NCI-H1436 treated with DMSO at 0.1 percent for 48 hours (cell line): ENCODE measurements around the gene GJA8.
"Not testable (repeated sequence)": the region's sequence is repeated elsewhere in the genome, so short reads cannot be mapped to it uniquely, and the experiment has no call there.

Source experiments
- DNase-seq: peaks from one replicate; lab custom pipeline; 2025; lab: John Stamatoyannopoulos, UW

Gene GJA8

DNA sequence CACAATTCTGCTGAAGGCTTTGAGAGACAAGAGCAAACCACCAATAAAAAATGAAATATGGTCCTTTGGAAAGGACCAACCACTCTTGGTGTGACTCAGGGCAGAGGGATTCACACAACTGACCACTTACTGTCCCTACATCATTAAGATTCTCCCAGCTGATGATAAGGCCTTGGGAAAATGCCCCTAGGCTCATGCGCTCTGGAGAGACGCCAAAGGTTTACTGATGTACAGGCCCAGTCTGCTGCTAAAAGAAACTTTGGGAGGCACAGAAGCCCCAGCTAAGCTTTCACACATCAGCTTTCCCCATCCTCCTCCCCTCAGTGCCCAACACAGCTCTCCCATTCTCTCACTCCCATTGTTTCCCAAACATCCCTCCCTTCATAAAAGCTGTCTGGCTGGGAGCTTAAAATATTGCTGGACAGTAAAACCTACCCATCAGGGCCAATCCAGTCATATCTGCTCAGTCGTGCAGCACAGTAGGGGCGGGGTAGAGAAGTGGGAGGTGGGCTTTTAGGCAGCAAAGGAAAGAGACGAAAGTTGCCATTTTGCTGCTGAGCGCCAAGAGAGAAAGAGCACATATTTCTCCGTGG, at the start of gene GJA8:
GJA8 (plus strand) TSS at position 543 of the 593 bp plus-strand sequence. CDS start 5,161 bp downstream, outside the sequence.
- no peak for DNase-seq

DNA sequence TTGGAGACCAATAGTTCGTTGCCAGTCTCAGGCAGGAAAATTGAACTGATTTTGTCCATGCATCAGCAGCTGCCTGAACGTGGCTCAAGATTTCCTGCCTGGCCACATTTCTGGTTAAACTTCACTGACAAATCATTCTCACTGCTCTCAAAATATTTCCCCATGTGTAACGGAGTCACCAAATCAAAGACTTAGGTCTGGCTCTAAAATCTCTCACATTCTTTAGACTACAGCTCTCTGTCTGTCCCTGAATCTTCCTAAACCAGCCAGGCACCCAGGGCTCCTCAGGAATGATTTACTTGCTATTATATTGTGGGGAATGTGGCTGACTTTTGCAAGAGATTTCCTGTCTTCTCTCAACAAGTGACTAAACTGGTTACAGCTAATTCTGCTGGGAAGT, 49.2 kb upstream of the GJA8 start:
- no peak for DNase-seq

DNA sequence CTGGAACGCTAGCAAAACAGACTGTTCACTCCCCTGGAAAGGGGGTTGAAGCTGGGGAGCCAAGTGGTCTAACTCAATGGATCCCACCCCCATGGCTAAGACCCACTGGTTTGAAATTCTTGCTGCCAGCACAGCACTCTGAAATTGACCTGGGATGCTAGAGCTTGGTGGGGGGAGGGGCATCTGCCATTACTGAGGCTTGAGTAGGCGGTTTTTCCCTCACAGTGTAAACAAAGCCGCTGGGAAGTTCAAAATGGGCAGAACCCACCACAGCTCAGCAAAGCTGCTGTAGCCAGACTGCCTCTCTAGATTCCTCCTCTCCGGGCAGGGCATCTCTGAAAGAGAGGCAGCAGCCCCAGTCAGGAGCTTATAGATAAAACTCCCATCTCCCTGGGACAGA, 47.6 kb upstream of the GJA8 start:
- DNase-seq, result not testable (repeated sequence)

DNA sequence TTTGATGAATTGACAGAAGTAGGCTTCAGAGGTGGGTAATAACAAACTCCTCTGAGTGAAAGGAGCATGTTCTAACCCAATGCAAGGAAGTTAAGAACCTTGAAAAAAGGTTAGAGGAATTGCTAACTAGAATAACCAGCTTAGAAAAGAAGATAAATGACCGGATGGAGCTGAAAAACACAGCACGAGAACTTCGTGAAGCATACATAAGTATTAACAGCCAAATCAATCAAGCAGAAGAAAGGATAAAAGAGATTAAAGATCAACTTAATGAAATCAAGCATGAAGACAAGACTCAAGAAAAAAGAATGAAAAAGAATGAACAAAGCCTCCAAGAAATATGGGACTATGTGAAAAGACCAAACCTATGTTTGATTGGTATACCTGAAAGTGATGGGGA, 46.6 kb upstream of the GJA8 start:
- DNase-seq, result not testable (repeated sequence)

DNA sequence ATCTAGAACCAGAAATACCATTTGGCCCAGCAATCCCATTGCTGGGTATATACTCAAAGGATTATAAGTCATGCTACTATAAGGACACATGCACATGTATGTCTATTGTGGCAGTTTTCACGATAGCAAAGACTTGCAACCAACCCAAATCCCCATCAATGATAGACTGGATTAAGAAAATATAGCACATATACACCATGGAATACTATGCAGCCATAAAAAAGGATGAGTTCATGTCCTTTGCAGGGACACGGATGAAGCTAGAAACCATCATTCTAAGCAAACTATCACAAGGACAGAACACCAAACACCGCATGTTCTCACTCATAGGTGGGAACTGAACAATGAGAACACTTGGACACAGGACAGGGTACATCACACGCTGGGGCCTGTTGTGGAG, 35.4 kb upstream of the GJA8 start:
- DNase-seq, result not testable (repeated sequence)

DNA sequence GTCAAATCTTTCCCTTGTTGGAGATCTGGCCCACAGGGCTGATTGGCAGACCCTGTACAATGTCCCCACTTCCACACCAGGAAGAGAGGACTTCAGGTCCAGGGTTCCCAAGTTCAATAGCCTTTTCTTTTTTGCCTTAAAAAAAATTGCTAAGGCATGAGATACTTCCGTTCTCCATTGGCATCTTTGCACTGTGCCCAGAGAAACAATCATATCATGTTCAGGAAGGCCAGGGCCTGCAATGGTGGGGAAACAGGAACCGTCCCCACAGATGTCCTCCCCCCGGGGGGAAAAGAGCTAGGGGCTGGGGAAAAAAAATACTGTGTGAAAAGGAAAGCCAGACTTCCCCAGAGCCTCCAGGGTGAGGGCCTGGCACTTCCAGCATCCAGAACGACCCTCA, 24.6 kb upstream of the GJA8 start:
- no peak for DNase-seq

DNA sequence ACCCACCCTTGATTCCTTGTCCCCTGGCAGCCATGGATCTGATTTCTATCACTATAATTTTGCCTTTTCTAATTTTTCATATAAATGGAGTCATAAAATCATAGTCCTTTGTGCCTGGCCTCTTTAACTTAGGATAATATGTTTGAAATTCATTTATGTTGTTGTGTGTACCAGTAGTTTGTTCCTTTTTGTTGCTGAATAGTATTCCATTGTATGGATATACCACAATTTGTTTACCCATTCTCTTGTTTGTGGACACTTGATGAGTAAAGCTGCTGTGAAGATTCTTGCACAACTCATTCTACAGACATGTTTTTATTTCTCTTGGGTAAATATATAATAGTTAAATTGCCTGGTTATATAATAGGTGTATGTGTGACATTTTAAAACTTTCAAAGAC, 22.7 kb upstream of the GJA8 start:
- DNase-seq, result no peak

DNA sequence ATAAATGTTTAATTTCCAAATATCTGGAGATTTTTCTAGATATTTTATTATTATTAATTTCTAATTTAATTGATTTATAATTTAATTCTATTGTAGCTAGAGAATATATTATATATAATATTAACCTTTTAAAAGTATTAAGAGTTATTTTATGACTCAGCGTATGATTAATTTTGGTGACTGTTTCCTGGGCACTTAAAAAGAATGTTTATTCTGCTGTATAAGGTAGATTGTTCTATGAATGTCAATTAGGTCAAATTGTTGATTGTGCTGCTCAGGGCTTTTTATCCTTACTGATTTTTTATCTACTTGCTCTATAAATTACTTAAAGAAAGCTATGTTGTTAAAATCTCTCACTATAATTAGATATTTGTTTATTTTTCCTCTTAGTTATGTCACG, 20.1 kb upstream of the GJA8 start:
- DNase-seq, result no peak

DNA sequence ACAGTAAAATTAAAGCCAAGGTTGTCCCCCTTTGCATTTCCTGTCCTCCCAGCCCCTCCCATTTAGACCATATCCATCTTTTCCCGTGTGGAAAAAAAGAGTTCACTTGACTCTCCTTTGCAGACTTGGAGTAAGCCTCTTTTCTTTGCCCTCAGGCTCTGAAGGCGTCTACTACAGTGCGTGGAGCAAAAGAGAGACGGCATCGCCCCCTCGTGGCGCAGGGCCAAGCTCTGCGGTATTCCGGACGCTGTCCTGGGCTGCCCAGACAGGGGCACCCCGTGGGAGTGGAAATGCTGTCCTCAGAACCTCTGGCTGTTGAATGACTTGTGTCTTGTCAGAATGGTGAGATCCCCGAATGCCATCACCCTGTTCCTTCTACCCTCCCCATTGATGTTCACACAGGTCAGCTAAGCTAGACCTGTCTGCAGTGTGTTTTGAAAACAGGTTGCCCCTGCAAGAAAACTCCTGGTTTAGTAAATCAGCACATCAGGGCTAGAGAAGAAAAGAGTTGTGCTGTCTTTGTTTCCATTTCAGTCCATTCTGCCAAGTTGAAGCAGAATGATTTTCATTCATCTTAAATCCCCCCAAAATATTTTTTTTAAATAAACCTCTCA, 12.3 kb upstream of the GJA8 start:
- DNase-seq, result no peak

DNA sequence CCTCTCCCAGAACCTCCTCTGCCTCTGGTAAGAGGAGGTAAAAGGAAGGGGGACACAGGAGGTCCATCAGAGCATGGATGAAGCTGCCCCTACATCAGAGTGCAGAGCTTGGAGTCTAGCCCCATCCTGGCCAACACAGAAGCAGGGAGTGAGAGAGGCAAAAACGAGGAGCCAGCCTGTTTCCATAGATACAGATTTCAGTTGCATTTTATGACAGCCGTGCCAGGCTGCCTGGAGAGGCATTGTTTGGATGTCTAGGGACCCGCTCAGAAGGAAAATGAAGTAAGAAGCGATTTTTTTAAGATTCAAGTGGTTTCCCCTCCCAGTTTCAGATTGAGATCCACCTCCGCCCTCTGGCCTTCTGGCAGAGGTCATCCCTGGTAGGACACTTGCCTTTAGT, 11.5 kb upstream of the GJA8 start:
- DNase-seq, result no peak

DNA sequence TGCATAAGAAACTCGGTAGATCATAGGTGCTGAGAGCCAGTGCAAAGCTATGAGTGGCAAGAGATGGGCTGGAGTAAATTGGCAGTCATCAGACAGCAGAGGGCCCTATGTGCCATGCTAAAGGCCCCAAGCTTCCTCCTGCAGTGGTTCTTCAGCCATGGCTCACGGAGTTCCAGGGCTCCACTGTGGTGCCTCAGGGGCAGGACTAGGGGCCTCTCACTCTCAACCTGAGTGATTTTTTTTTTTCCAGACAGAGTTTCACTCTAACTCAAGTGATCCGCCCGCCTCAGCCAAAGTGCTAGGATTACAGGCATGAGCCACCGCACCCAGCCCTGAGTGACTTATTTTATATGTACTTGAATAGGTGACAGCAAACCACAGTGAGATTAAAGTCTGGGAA, 10.4 kb upstream of the GJA8 start:
- no peak for DNase-seq

DNA sequence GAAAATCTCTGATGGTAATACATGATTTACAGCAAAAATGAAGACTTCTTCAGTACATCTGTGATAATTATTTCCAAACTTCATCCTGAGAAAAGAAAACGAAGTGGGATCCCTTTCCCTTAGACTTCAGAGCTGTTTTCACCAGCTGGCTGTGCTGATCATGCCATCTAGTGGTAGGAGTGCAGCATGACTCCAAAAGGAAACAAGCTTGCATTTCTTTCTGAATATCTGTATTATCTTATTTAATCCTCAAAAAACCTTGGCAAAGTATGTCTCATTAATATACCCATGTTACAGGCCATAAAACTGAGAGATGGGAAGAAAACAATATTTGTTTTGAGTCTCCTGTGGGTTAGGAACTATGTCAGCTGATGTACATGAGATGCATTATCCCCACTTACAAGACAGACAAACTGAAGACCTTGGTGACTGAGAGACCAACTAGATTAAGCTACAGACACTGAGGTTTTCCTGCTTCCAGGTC, 9.8 kb upstream of the GJA8 start:
- no peak for DNase-seq

DNA sequence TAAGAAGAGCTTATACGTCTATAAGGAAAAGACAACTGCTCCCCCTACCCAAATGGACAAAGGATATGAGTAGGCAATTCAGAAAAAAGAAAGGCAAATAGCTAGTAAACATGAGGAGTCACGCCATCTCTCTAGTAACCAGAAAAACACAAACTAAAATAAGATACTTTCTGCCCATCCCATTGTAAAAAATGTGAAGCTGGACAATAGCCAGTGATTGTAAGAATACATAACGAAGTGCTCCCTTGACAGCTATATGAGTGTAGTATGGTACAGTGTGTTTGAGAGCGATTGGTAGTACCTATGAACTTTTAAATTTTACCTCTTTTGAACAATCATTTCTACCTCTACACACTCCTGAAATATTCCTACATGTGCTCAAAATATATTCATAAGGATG, 7.5 kb upstream of the GJA8 start:
- no peak for DNase-seq

DNA sequence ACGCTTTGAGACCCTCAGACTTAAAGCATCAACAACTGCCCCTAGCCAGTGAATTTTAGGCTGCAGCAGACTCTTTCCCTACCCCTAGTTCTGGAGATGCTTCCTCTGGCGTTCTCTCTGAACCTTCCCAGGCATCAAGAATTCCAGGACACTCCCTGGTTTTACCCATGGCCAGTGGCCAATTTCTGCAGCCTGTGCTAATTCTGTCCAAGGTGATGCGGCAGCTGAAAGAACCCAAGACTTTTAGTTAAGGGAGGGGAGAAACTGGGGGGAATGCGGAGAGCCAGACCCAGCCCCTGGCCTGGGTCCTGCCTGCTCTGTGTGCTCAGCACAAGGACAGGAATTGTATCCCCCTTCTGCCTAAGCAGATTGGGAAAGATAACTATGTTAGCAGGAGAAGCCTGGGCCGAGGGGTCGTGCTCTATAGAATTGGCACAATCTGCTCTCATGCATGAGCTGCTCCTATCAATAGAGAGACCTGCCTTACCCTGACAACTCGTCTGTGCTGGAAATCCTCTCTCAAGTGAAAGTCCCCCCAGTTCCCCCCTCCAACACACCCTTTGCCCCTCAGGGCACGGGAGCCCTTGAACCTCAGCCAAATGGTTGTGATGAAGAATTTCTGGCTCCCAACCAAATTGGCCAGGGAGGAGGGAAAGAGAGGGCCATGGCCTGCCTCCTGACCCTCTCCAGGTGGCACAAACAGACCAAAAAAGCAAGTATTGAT, 5.4 kb upstream of the GJA8 start:
- DNase-seq, result no peak

DNA sequence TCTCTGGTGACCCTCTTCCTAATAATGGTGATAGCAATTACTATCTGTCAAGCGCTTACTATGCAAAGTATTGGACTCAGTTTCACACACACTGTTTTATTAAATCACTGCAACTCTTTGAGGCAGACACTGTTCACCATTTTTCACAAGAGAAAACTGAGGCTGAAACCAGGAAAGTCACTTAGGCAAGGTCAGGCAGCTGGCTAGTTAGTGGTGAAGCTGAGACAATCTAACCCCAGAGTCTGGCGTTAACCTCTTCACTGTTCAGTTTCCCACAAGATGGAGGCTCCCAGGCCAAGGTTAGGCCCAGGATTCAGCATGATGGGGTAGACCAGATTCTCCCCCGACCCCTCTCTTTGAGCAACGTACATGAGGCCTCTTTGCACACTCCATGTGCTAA, 4.8 kb upstream of the GJA8 start:
- DNase-seq, result no peak

DNA sequence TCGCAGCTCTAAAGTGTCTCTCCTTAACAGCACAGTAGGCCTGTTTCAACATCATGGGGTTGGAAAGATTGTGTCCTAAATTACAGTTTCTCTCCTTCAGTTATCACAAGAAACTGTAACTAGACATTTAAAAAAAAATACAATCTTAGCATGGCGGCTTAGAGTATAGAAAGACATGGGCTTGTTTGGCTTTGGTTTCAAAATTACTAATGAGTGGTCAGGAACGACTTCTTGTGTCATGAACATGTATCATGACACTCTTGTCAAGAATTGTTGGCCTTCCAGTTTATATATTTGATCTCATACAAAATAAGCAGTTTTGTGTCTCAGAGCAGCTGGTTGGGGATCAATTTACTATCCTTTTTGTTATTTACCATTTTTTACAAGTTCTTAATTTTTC, 2.1 kb downstream of the GJA8 start:
- no peak for DNase-seq

DNA sequence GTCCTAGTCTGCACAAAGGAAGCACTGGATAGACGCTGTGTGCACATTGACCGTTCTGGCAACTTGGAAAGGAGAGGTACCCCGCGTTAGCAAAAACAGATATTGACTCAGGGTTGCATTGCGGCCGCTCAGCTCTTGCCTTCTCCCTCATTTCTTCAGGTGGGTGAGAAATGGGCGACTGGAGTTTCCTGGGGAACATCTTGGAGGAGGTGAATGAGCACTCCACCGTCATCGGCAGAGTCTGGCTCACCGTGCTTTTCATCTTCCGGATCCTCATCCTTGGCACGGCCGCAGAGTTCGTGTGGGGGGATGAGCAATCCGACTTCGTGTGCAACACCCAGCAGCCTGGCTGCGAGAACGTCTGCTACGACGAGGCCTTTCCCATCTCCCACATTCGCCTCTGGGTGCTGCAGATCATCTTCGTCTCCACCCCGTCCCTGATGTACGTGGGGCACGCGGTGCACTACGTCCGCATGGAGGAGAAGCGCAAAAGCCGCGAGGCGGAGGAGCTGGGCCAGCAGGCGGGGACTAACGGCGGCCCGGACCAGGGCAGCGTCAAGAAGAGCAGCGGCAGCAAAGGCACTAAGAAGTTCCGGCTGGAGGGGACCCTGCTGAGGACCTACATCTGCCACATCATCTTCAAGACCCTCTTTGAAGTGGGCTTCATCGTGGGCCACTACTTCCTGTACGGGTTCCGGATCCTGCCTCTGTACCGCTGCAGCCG, 5.4 kb downstream of the GJA8 start:
- no peak for DNase-seq

DNA sequence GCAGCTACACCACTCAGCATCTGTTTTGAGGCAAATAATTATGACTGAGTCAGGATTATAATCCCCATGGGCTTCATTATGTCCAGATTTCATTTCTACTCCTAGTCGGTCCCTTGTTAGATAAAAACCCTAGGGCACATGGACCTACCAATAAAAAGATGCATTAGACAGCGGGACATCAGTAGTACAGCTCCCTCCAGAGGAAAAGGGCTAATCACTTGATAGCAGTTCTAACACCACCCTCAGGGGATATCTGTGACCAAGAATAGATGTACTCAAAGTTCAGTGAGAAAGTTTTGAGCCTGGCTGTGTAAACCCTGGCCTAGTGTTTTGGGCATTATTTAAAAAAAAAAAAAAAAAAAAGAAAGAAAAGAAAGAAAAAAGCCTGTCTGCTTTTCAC, 10.0 kb downstream of the GJA8 start:
- DNase-seq, result no peak

DNA sequence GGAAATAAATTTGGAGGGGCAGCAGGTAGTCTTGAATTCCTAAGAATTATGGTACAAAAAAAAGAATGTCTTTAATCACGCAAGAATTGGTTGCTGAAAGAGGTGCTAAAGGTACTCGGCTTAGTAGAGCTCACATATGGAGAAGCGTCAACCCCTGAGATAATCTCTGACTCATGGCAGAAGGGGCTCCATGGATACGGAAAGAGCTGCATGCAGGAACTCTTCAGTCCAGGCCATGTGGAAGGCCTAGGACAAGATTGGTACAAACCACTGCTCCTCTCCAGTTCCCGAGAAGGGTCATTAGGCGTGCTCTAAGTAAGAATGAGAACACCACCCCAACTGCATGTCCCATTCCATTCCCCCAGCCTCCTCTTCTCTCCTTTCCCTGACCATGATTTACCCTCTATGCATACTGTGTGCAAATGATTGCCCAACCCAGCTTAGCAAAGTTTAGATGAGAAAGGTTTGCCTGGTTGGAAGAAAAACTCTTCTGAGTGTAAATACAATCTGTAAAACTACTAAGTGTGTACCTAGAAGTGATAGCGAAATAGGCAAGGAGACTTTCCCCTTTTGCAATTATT, 10.9 kb downstream of the GJA8 start:
- no peak for DNase-seq

DNA sequence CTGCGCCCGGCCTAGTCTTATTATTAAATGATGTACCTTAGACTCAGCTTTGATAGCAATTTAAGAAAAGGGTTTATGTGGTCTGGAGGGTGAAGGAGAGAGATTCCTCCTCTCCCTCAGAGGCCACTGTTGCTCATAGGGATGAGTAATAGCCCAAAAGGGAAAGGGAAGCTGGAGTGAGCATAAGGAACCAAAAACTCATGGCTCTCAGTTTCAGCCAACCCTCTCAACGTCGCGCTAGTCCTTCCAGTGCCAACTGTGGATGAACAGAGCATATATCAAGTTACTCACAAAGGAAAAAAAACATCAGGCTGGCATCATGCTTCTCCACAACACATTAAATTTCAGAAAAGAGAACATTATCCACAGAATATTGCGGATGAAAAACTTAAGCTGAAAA, 17.3 kb downstream of the GJA8 start:
- no peak for DNase-seq

DNA sequence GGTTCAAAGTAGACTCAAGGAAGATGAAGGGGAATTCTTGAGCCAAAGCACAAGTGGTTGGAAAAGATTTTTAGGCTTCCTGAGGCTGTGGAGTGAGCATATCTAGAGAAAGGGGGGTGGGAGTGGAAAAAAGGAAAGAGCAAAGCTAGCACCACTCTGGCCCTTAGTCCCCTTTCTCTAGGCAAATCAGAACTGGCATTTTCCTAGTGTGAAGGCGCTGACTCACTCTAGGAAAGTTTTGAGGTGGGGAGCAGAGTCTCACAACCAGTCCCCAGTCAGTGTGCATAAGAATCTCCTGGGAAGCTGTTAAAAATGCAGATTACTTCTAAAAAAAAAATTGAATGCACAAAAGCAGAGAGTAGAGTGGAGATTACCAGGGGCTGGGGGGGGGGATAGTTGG, 22.2 kb downstream of the GJA8 start:
- no peak for DNase-seq

DNA sequence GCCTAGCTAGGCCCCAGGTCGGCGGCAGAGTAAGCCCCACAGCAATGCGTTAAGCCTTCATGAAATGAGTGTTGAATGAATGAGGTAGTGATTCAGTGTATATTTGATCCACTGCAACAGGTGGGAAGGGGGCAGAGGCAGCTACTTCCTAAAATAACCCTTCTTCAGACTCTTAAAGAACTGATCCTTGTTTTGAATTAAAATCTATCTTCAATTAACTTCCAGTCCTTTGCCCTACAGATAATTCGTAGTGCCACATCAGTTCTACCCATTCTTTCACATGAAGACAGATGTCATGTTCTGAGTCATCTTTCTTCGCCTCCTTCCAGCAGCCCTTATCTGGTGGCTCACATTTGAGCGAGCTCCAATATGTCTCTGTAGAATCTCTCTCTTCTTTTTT, 24.6 kb downstream of the GJA8 start:
- not testable (repeated sequence) for DNase-seq
